CD8-positive, alpha-beta memory T cell (primary cell): ENCODE data around the gene AK4. TPM values are rescaled to one million over a fixed set of nuclear protein-coding genes. Genes with fewer than 3 reads are reported as not detected.

Experiments
- CTCF ChIA-PET: fragments of 350-600 bp; sonication (Branson Sonifier 250); formaldehyde crosslinking; loops from one replicate; lab custom pipeline; 2021; ENCODE audit warnings: antibody characterized with exemption; lab: Charles Lee
- POLR2A ChIA-PET: fragments of 350-600 bp; sonication (Branson Sonifier 250); formaldehyde crosslinking; loops from one replicate; lab custom pipeline; 2021; ENCODE audit warnings: antibody characterized with exemption; lab: Charles Lee
- DNase-seq, 5 donors: peaks; one replicate each; pipeline versions ENCODE4 v3.0.0 to v3.0.0-alpha.2; 2020 to 2022; ENCODE audit warnings: mixed read lengths in 1 of 5
- H3K27ac ChIP-seq: one replicate; pipeline ENCODE4 v1.7.0; 2013; ENCODE audit warnings: low read depth, mild to moderate bottlenecking, low read length, moderate library complexity
- H3K27me3 ChIP-seq: 2 replicates; pipeline ENCODE4 v1.7.0; 2013; ENCODE audit warnings: low read length, mild to moderate bottlenecking; ENCODE audit not compliant: insufficient read depth, poor library complexity, severe bottlenecking
- H3K36me3 ChIP-seq: 2 replicates; pipeline ENCODE4 v1.7.0; 2013; ENCODE audit warnings: mild to moderate bottlenecking, low read length, moderate library complexity; ENCODE audit not compliant: insufficient read depth
- H3K4me1 ChIP-seq: 2 replicates; pipeline ENCODE4 v1.7.0; 2013; ENCODE audit warnings: mild to moderate bottlenecking, low read length, moderate library complexity; ENCODE audit not compliant: insufficient read depth
- H3K4me3 ChIP-seq: 2 replicates; pipeline ENCODE4 v1.7.0; 2013; ENCODE audit warnings: mild to moderate bottlenecking, low read length
- H3K9me3 ChIP-seq: 2 replicates; pipeline ENCODE4 v1.7.0; 2013; ENCODE audit warnings: mild to moderate bottlenecking, low read length
- H3K27ac Mint-ChIP-seq, 8 donors: one replicate each; pipeline ENCODE4 v1.8.0; 2020 to 2021; ENCODE audit warnings: mixed read lengths in 8 of 8, mild to moderate bottlenecking in 6 of 8, inconsistent platforms in 3 of 8, moderate library complexity in 3 of 8
- H3K27me3 Mint-ChIP-seq, 2 donors: one replicate each; pipeline ENCODE4 v1.8.0; 2020 to 2021; ENCODE audit warnings: mixed read lengths in 2 of 2, mild to moderate bottlenecking in 1 of 2, moderate library complexity in 1 of 2
- H3K36me3 Mint-ChIP-seq, 3 donors: one replicate each; pipeline ENCODE4 v1.8.0; 2020 to 2021; ENCODE audit warnings: mixed read lengths in 3 of 3, inconsistent platforms in 1 of 3, mild to moderate bottlenecking in 1 of 3
- H3K4me1 Mint-ChIP-seq, 3 donors: one replicate each; pipeline ENCODE4 v1.8.0; 2020 to 2021; ENCODE audit warnings: mixed read lengths in 3 of 3, inconsistent platforms in 1 of 3, mild to moderate bottlenecking in 1 of 3
- H3K4me3 Mint-ChIP-seq, 7 donors: one replicate each; pipeline ENCODE4 v1.8.0; 2020 to 2021; ENCODE audit warnings: mixed read lengths in 7 of 7, mild to moderate bottlenecking in 6 of 7, moderate library complexity in 4 of 7, inconsistent platforms in 2 of 7
- H3K9me3 Mint-ChIP-seq, 5 donors: one replicate each; pipeline ENCODE4 v1.8.0; 2020 to 2022; ENCODE audit warnings: mixed read lengths in 5 of 5, mild to moderate bottlenecking in 3 of 5, moderate library complexity in 2 of 5, inconsistent platforms in 1 of 5
- polyA plus RNA-seq: library from polyadenylated mRNA; unstranded; fragments of 300-500 nt; fragmentation: Illumina TruSeq; gene quantifications from one replicate; pipeline ENCODE4 v1.2.3, GENCODE V29; 2021
- total RNA-seq, 2 experiments: library from RNA; stranded (reverse); gene quantifications; one replicate each; pipeline ENCODE4 v1.2.3, GENCODE V29; 2021

Gene AK4
- total and polyA plus RNA-seq, 3 experiments from 2014 or later = 0.08 to 32.2 (median 29.9) TPM

GRCh38 chr1:65146908-65147423 is 1.0 kb upstream of the AK4 start:
- H3K27ac ChIP-seq = no peak overlapping the region
- H3K4me1 ChIP-seq = peaks cover 5% of the 10 kb centered on the region
- Mint-ChIP-seq H3K9me3 (no peaks in the 10 kb centered on the region), H3K27ac (peak overlapping the region in 1 of 8 donors; percentile 47), H3K4me3 (peak overlapping the region; percentile 67 to 85 (median 73)), H3K36me3 (no peaks in the 10 kb centered on the region), H3K27me3 (peaks cover 37 to 58% of the 10 kb centered on the region in 2 donors), H3K4me1 (peaks cover 11 to 22% (median 15%) of the 10 kb centered on the region in 3 donors)
- peak overlapping the region; percentile 32 for H3K4me3 ChIP-seq
- CTCF ChIA-PET = no interaction called here
- H3K27me3 ChIP-seq = peaks cover 12% of the 10 kb centered on the region
- POLR2A ChIA-PET = no interaction called here
- no peak for DNase-seq
- H3K9me3 ChIP-seq = no peaks in the 10 kb centered on the region
- H3K36me3 ChIP-seq = no peaks in the 10 kb centered on the region

GRCh38 chr1:65147424-65148177 is 402 bp upstream of the AK4 start:
- Mint-ChIP-seq H3K4me1 (peaks cover 11 to 22% (median 15%) of the 10 kb centered on the region in 3 donors), H3K4me3 (peak overlapping the region; percentile 70 to 88 (median 76)), H3K27me3 (peaks cover 37 to 52% of the 10 kb centered on the region in 2 donors), H3K27ac (peak overlapping the region in 1 of 8 donors; percentile 47), H3K36me3 (no peaks in the 10 kb centered on the region), H3K9me3 (no peaks in the 10 kb centered on the region)
- Histone ChIP-seq H3K9me3 (no peaks in the 10 kb centered on the region), H3K4me3 (peak overlapping the region; percentile 32), H3K4me1 (peaks cover 5% of the 10 kb centered on the region), H3K27me3 (peaks cover 12% of the 10 kb centered on the region), H3K27ac (no peak overlapping the region), H3K36me3 (no peaks in the 10 kb centered on the region)
- ChIA-PET CTCF (no interaction called here), POLR2A (no interaction called here)
- DNase-seq = peak in 2 of 5 donors; percentile 17 to 19

GRCh38 chr1:65148548-65149350 is 746 bp downstream of the AK4 start:
- Histone ChIP-seq H3K4me3 (peak overlapping the region; percentile 42), H3K9me3 (no peaks in the 10 kb centered on the region), H3K4me1 (peaks cover 5% of the 10 kb centered on the region), H3K27me3 (peaks cover 12% of the 10 kb centered on the region), H3K36me3 (no peaks in the 10 kb centered on the region), H3K27ac (peak overlapping the region; percentile 16)
- POLR2A ChIA-PET = no interaction called here
- H3K4me1 Mint-ChIP-seq = peaks cover 11 to 22% (median 15%) of the 10 kb centered on the region in 3 donors
- H3K27ac Mint-ChIP-seq = peak overlapping the region in 2 of 8 donors; percentile 41 to 65
- no peaks in the 10 kb centered on the region for H3K36me3 Mint-ChIP-seq
- H3K4me3 Mint-ChIP-seq = peak overlapping the region; percentile 80 to 89 (median 84)
- H3K27me3 Mint-ChIP-seq = peaks cover 36 to 51% of the 10 kb centered on the region in 2 donors
- peak in 2 of 5 donors; percentile 1 to 11 for DNase-seq
- H3K9me3 Mint-ChIP-seq = no peaks in the 10 kb centered on the region
- CTCF ChIA-PET = interaction anchor here (1.2 kb wide), 1 partner anchor 324 kb away, joined by 3 read pairs; no protein-coding TSS in a partner anchor

GRCh38 chr1:65149351-65150107 is 1.5 kb downstream of the AK4 start:
- peak overlapping the region in 1 of 8 donors; percentile 41 for H3K27ac Mint-ChIP-seq
- H3K4me1 ChIP-seq = peaks cover 5% of the 10 kb centered on the region
- no peaks in the 10 kb centered on the region for H3K9me3 ChIP-seq
- no peak overlapping the region for H3K27ac ChIP-seq
- H3K4me3 Mint-ChIP-seq = peak overlapping the region; percentile 80 to 89 (median 84)
- peak overlapping the region; percentile 42 for H3K4me3 ChIP-seq
- no peaks in the 10 kb centered on the region for H3K36me3 Mint-ChIP-seq
- CTCF ChIA-PET = interaction anchor here (1.2 kb wide), 1 partner anchor 325 kb away, joined by 3 read pairs; no protein-coding TSS in a partner anchor
- no peaks in the 10 kb centered on the region for H3K36me3 ChIP-seq
- no peaks in the 10 kb centered on the region for H3K9me3 Mint-ChIP-seq
- H3K27me3 ChIP-seq = peaks cover 12% of the 10 kb centered on the region
- peaks cover 32 to 50% of the 10 kb centered on the region in 2 donors for H3K27me3 Mint-ChIP-seq
- no peak for DNase-seq
- POLR2A ChIA-PET = no interaction called here
- peaks cover 11 to 22% (median 15%) of the 10 kb centered on the region in 3 donors for H3K4me1 Mint-ChIP-seq

GRCh38 chr1:65150108-65150463 is 2.1 kb downstream of the AK4 start:
- H3K36me3 ChIP-seq = no peaks in the 10 kb centered on the region
- Mint-ChIP-seq H3K4me1 (peaks cover 11 to 22% (median 15%) of the 10 kb centered on the region in 3 donors), H3K27me3 (peaks cover 28 to 46% of the 10 kb centered on the region in 2 donors), H3K9me3 (no peaks in the 10 kb centered on the region), H3K36me3 (no peaks in the 10 kb centered on the region), H3K4me3 (peak overlapping the region in 6 of 7 donors; percentile 35 to 89 (median 82)), H3K27ac (no peak overlapping the region)
- CTCF ChIA-PET = interaction anchor here (1.2 kb wide), 1 partner anchor 325 kb away, joined by 3 read pairs; no protein-coding TSS in a partner anchor
- DNase-seq = no peak
- peaks cover 5% of the 10 kb centered on the region for H3K4me1 ChIP-seq
- H3K27me3 ChIP-seq = peaks cover 12% of the 10 kb centered on the region
- no peak overlapping the region for H3K4me3 ChIP-seq
- no peaks in the 10 kb centered on the region for H3K9me3 ChIP-seq
- no peak overlapping the region for H3K27ac ChIP-seq
- POLR2A ChIA-PET = no interaction called here

- H3K36me3 ChIP-seq = no peaks in the 10 kb centered on the region
- H3K27ac Mint-ChIP-seq = no peak overlapping the region
- no peak overlapping the region for H3K27ac ChIP-seq
- H3K27me3 ChIP-seq = peaks cover 12% of the 10 kb centered on the region
- peaks cover 24 to 39% of the 10 kb centered on the region in 2 donors for H3K27me3 Mint-ChIP-seq
- ChIA-PET POLR2A (no interaction called here), CTCF (no interaction called here)
- H3K4me3 ChIP-seq = no peak overlapping the region
- no peaks in the 10 kb centered on the region for H3K36me3 Mint-ChIP-seq
- H3K4me1 ChIP-seq = peaks cover 5% of the 10 kb centered on the region
- H3K9me3 ChIP-seq = no peaks in the 10 kb centered on the region
- H3K9me3 Mint-ChIP-seq = no peaks in the 10 kb centered on the region
- no peak for DNase-seq
- peak overlapping the region in 3 of 7 donors; percentile 11 to 33 (median 20) for H3K4me3 Mint-ChIP-seq
- H3K4me1 Mint-ChIP-seq = peaks cover 11 to 22% (median 15%) of the 10 kb centered on the region in 3 donors
Measured at GRCh38 chr1:65150583-65151263, 2.7 kb downstream of the AK4 start.

GRCh38 chr1:65151641-65152040 is 3.6 kb downstream of the AK4 start:
- ChIA-PET CTCF (no interaction called here), POLR2A (no interaction called here)
- Mint-ChIP-seq H3K9me3 (no peaks in the 10 kb centered on the region), H3K4me1 (peaks cover 10 to 20% (median 13%) of the 10 kb centered on the region in 3 donors), H3K27ac (no peak overlapping the region), H3K36me3 (no peaks in the 10 kb centered on the region), H3K4me3 (no peak overlapping the region), H3K27me3 (peaks cover 21 to 32% of the 10 kb centered on the region in 2 donors)
- no peaks in the 10 kb centered on the region for H3K36me3 ChIP-seq
- no peaks in the 10 kb centered on the region for H3K9me3 ChIP-seq
- no peak for DNase-seq
- H3K4me1 ChIP-seq = peaks cover 5% of the 10 kb centered on the region
- no peak overlapping the region for H3K27ac ChIP-seq
- no peak overlapping the region for H3K4me3 ChIP-seq
- peaks cover 7% of the 10 kb centered on the region for H3K27me3 ChIP-seq
